ENCODE results near the gene DAPP1.
"Not testable (repeated sequence)": the region's sequence is repeated elsewhere in the genome, so short reads cannot be mapped to it uniquely, and the experiment has no call there.

DAPP1 gene

GRCh38 chr4:99816545-99817308 is at the start of gene DAPP1:
DAPP1 (plus strand) TSS chr4:99816827; CDS start chr4:99816914, 87 bp downstream.
- Histone ChIP-seq H3K4me3 (no peak within 1 kb of the TSS), H3K27me3 (ENCODE audit: low read depth) (no peaks in the 10 kb centered on the region; the same call in 1 of the 2 replicates), H3K4me1 (no peaks in the 10 kb centered on the region), H3K36me3 (replicated peaks) (no peaks in the 10 kb centered on the region), H3K9me3 (no peaks in the 10 kb centered on the region)
- DNase-seq (ENCODE audit: low spot score in 2 of 2), result no peak
- in situ Hi-C loops (cut with MboI; ENCODE audit: low sequenced_read_pairs), result no loop called here

- H3K4me3 ChIP-seq; in situ Hi-C loops (cut with MboI; ENCODE audit: low sequenced_read_pairs); H3K4me1 ChIP-seq: not testable (repeated sequence)
Measured at GRCh38 chr4:99770842-99771241, 45.8 kb upstream of the DAPP1 start.

GRCh38 chr4:99783940-99784339 is 32.7 kb upstream of the DAPP1 start:
- no peaks in the 10 kb centered on the region for H3K4me1 ChIP-seq
- in situ Hi-C loops (cut with MboI; ENCODE audit: low sequenced_read_pairs), result no loop called here
- no peaks in the 10 kb centered on the region for H3K36me3 ChIP-seq (replicated peaks)
- no peak for DNase-seq (ENCODE audit: low spot score in 2 of 2)
- H3K9me3 ChIP-seq, result no peaks in the 10 kb centered on the region
- H3K27me3 ChIP-seq (ENCODE audit: low read depth), result no peaks in the 10 kb centered on the region; the same call in 1 of the 2 replicates
- H3K4me3 ChIP-seq, result no peak overlapping the region

More at GRCh38 chr4:99770842-99771241, 45.8 kb upstream of the DAPP1 start:
- not testable (repeated sequence) for DNase-seq (ENCODE audit: low spot score in 2 of 2); H3K36me3 ChIP-seq (replicated peaks); H3K27me3 ChIP-seq (ENCODE audit: low read depth); H3K9me3 ChIP-seq

- DNase-seq (ENCODE audit: low spot score in 2 of 2), result no peak
- H3K9me3 ChIP-seq, result no peaks in the 10 kb centered on the region
- H3K4me1 ChIP-seq, result no peaks in the 10 kb centered on the region
- no peak overlapping the region for H3K4me3 ChIP-seq
- in situ Hi-C loops (cut with MboI; ENCODE audit: low sequenced_read_pairs), result no loop called here
- no peaks in the 10 kb centered on the region; the same call in 1 of the 2 replicates for H3K27me3 ChIP-seq (ENCODE audit: low read depth)
- H3K36me3 ChIP-seq (replicated peaks), result no peaks in the 10 kb centered on the region
Measured at GRCh38 chr4:99784842-99785241, 31.8 kb upstream of the DAPP1 start.

GRCh38 chr4:99790796-99791617 is 25.6 kb upstream of the DAPP1 start:
- Histone ChIP-seq H3K9me3 (no peaks in the 10 kb centered on the region), H3K4me3 (no peak overlapping the region), H3K4me1 (no peaks in the 10 kb centered on the region)

GRCh38 chr4:99800332-99801004 is 16.2 kb upstream of the DAPP1 start:
- H3K36me3 ChIP-seq (replicated peaks), result no peaks in the 10 kb centered on the region
- no peak for DNase-seq (ENCODE audit: low spot score in 2 of 2)
- H3K4me1 ChIP-seq, result no peaks in the 10 kb centered on the region
- H3K27me3 ChIP-seq (ENCODE audit: low read depth), result no peaks in the 10 kb centered on the region
- H3K4me3 ChIP-seq, result no peak overlapping the region
- in situ Hi-C loops (cut with MboI; ENCODE audit: low sequenced_read_pairs), result no loop called here
- no peaks in the 10 kb centered on the region for H3K9me3 ChIP-seq

More at GRCh38 chr4:99790796-99791617, 25.6 kb upstream of the DAPP1 start:
- in situ Hi-C loops (cut with MboI; ENCODE audit: low sequenced_read_pairs), result no loop called here
- Histone ChIP-seq H3K27me3 (ENCODE audit: low read depth) (no peaks in the 10 kb centered on the region; the same call in 1 of the 2 replicates), H3K36me3 (replicated peaks) (no peaks in the 10 kb centered on the region)
- no peak for DNase-seq (ENCODE audit: low spot score in 2 of 2)

GRCh38 chr4:99801005-99801699 is 15.5 kb upstream of the DAPP1 start:
- H3K9me3 ChIP-seq, result no peaks in the 10 kb centered on the region
- no peak for DNase-seq (ENCODE audit: low spot score in 2 of 2)
- no peak overlapping the region for H3K4me3 ChIP-seq
- no peaks in the 10 kb centered on the region for H3K27me3 ChIP-seq (ENCODE audit: low read depth)
- in situ Hi-C loops (cut with MboI; ENCODE audit: low sequenced_read_pairs), result no loop called here
- H3K4me1 ChIP-seq, result no peaks in the 10 kb centered on the region
- H3K36me3 ChIP-seq (replicated peaks), result no peaks in the 10 kb centered on the region

- Histone ChIP-seq H3K4me1 (no peaks in the 10 kb centered on the region), H3K27me3 (ENCODE audit: low read depth) (no peaks in the 10 kb centered on the region), H3K36me3 (replicated peaks) (no peaks in the 10 kb centered on the region), H3K9me3 (no peaks in the 10 kb centered on the region), H3K4me3 (no peak overlapping the region)
- in situ Hi-C loops (cut with MboI; ENCODE audit: low sequenced_read_pairs), result no loop called here
- DNase-seq (ENCODE audit: low spot score in 2 of 2), result no peak
Measured at GRCh38 chr4:99803566-99804101, 13.0 kb upstream of the DAPP1 start.

- Histone ChIP-seq H3K4me3 (no peak overlapping the region), H3K27me3 (ENCODE audit: low read depth) (no peaks in the 10 kb centered on the region), H3K4me1 (no peaks in the 10 kb centered on the region), H3K36me3 (replicated peaks) (no peaks in the 10 kb centered on the region), H3K9me3 (no peaks in the 10 kb centered on the region)
- in situ Hi-C loops (cut with MboI; ENCODE audit: low sequenced_read_pairs), result loop anchor here (5.0 kb wide), 1 partner anchor 244 kb away; the partner anchor contains the start of gene TRMT10A
- DNase-seq (ENCODE audit: low spot score in 2 of 2), result no peak
Measured at GRCh38 chr4:99806545-99806944, 10.1 kb upstream of the DAPP1 start.

- Histone ChIP-seq H3K36me3 (replicated peaks) (no peaks in the 10 kb centered on the region), H3K27me3 (ENCODE audit: low read depth) (no peaks in the 10 kb centered on the region), H3K4me3 (no peak overlapping the region), H3K4me1 (no peaks in the 10 kb centered on the region), H3K9me3 (no peaks in the 10 kb centered on the region)
- DNase-seq (ENCODE audit: low spot score in 2 of 2), result no peak
- in situ Hi-C loops (cut with MboI; ENCODE audit: low sequenced_read_pairs), result loop anchor here (5.0 kb wide), 1 partner anchor 245 kb away; the partner anchor contains the start of gene TRMT10A
Measured at GRCh38 chr4:99807666-99808065, 9.0 kb upstream of the DAPP1 start.

GRCh38 chr4:99808260-99808857 is 8.3 kb upstream of the DAPP1 start:
- Histone ChIP-seq H3K36me3 (replicated peaks) (no peaks in the 10 kb centered on the region), H3K4me1 (no peaks in the 10 kb centered on the region), H3K4me3 (no peak overlapping the region), H3K9me3 (no peaks in the 10 kb centered on the region), H3K27me3 (ENCODE audit: low read depth) (no peaks in the 10 kb centered on the region)
- peak; percentile 56 to 75 for DNase-seq (ENCODE audit: low spot score in 2 of 2)
- in situ Hi-C loops (cut with MboI; ENCODE audit: low sequenced_read_pairs), result loop anchor here (5.0 kb wide), 1 partner anchor 246 kb away; the partner anchor contains the start of gene TRMT10A

- Histone ChIP-seq H3K9me3 (no peaks in the 10 kb centered on the region), H3K27me3 (ENCODE audit: low read depth) (no peaks in the 10 kb centered on the region), H3K4me3 (no peak overlapping the region), H3K36me3 (replicated peaks) (no peaks in the 10 kb centered on the region), H3K4me1 (no peaks in the 10 kb centered on the region)
- in situ Hi-C loops (cut with MboI; ENCODE audit: low sequenced_read_pairs), result loop anchor here (5.0 kb wide), 1 partner anchor 247 kb away; the partner anchor contains the start of gene TRMT10A
- DNase-seq (ENCODE audit: low spot score in 2 of 2), result no peak
Measured at GRCh38 chr4:99809326-99809725, 7.3 kb upstream of the DAPP1 start.

All from HAP-1 (cell line).